Heart right ventricle (tissue), 16 donors: Measurements from ENCODE around the gene ZFYVE28. TPM values are rescaled to one million over a fixed set of nuclear protein-coding genes. Genes with fewer than 3 reads are reported as not detected.
A peak's percentile ranks its signal among the peaks of the same experiment; 100 is the strongest.

Experiments used
- ATAC-seq, 8 donors: fragments of 200-7000 bp; cut with Tn5 transposase; one replicate each; pipeline ENCODE4 v1.9.1; 2020; ENCODE audit warnings: mild to moderate bottlenecking in 8 of 8, moderate library complexity in 8 of 8, moderate number of reproducible peaks in 1 of 8
- DNase-seq, 2 donors: peaks; one replicate each; pipeline ENCODE4 v3.0.0-alpha.2; 2020
- H3K27ac ChIP-seq, 10 donors: fragments of 200-600 bp; sonication (generic) in 2 of 10; one replicate each; pipeline versions ENCODE4 v1.5.0 to v1.8.0; 2020 to 2022; ENCODE audit warnings: mild to moderate bottlenecking in 3 of 10
- H3K27me3 ChIP-seq, 7 donors: fragments of 200-600 bp; one replicate each; pipeline ENCODE4 v1.8.0; 2021 to 2022; ENCODE audit warnings: mild to moderate bottlenecking in 2 of 7
- H3K36me3 ChIP-seq, 9 donors: fragments of 200-600 bp; sonication (generic) in 1 of 9; one replicate each; pipeline versions ENCODE4 v1.5.0 to v1.8.0; 2020 to 2022; ENCODE audit warnings: mild to moderate bottlenecking in 2 of 9
- H3K4me1 ChIP-seq, 9 donors: fragments of 200-600 bp; sonication (generic) in 1 of 9; one replicate each; pipeline versions ENCODE4 v1.5.0 to v1.8.0; 2020 to 2022; ENCODE audit warnings: mild to moderate bottlenecking in 4 of 9
- H3K4me3 ChIP-seq, 10 donors: fragments of 200-600 bp; sonication (generic) in 2 of 10; one replicate each; pipeline versions ENCODE4 v1.5.0 to v1.8.0; 2020 to 2022; ENCODE audit warnings: mild to moderate bottlenecking in 7 of 10, moderate library complexity in 2 of 10
- H3K9me3 ChIP-seq, 11 donors: fragments of 200-600 bp in 10 of 11; sonication (generic) in 2 of 11; one replicate each; pipeline versions ENCODE4 v1.5.0 to v1.8.0; 2013 to 2022; ENCODE audit warnings: mild to moderate bottlenecking in 2 of 11, control low read depth in 1 of 11, moderate library complexity in 1 of 11
- CTCF ChIP-seq, 9 donors: fragments of 200-600 bp; sonication (generic) in 2 of 9; IDR thresholded peaks; one replicate each; pipeline versions ENCODE4 v1.5.0 to v1.8.0; 2021 to 2022; ENCODE audit warnings: antibody characterized with exemption in 9 of 9, mild to moderate bottlenecking in 5 of 9, moderate library complexity in 1 of 9
- WGBS, 2 donors: extraction: QIAGEN DNeasy Blood & Tissue Kit; methylation state at CpG; one replicate each; pipeline ENCODE4 v1.1.7; 2013; ENCODE audit warnings: inconsistent platforms in 1 of 2; 5-methylcytosine and 5-hydroxymethylcytosine counted together
- intact Hi-C, 10 donors: fragments of 100-400 bp; cut with DNase I; formaldehyde crosslinking; loops; one replicate each; pipeline versions ENCODE4 v1.11.1 to v1.14.2; 2022
- polyA plus RNA-seq, 2 donors: library from polyadenylated mRNA; stranded (reverse); fragments of 200-250 nt; gene quantifications; one replicate each; pipeline ENCODE4 v1.2.3, GENCODE V29; 2013
- total RNA-seq, 10 donors: library from RNA; stranded (reverse); fragmentation: NEBNext Ultra II Directional in 3 of 10; extraction: Animal tissue kit (Norgen Biotek cat#: 25700) in 3 of 10; gene quantifications; one replicate each; pipeline versions ENCODE4 v1.2.1 to v1.2.4, GENCODE V29; 2021 to 2023
- donor health status: Arrhythmogenic right ventricular cardiomyopathy.
- donor health status: ischemic (EF 13 %, LVEDD 7.1; RV severe dilation, severe dysfunction).
- donor health status: healthy with polysubstance abuse.
- donor health status: DM: no; HTN: yes; CAD: no.
- donor health status: DM: no; HTN: no; CAD: no.
- donor health status: ischemic (EF 25% LVEDD 6.9; RV normal size, moderate dysfunction).
- donor health status: ischemic (EF 25% LVEDD 5.7; RV mildly dilated, moderate dysfunction).
- donor health status: healthy.
- donor health status: DM: yes; HTN: yes; CAD: no.
- donor health status: Ischemic cardiomyopathy.
- donor health status: ischemic (EF 35%, LVEDD 5.7; RV mildly dilated, moderate dysfunction).
- donor health status: nonischemic (EF 11% LVEDD 7.7; RV severe dilation, severe dysfunction).
- donor health status: DM: yes; HTN: yes; CAD: no.
- donor health status: PGD.
- donor health status: ischemic (EF 29% LVEDD 5.4; RV normal size, mild dysfunction).
- donor health status: nonischemic (EF 23%, LVEDD 6.1; RV moderate dilation, normal function).

The ZFYVE28 gene
- total and polyA plus RNA-seq, 12 donors = 2.3 to 9.9 (median 3.5) TPM

GRCh38 chr4:2273657-2274319, 144.7 kb downstream of the ZFYVE28 start:
- no peak for DNase-seq
- no peak for ATAC-seq

GRCh38 chr4:2273221-2273620, 145.2 kb downstream of the ZFYVE28 start:
- H3K27me3 ChIP-seq = no peaks in the 10 kb centered on the region
- intact Hi-C loops = loop anchor here in 1 of 10 donors (10.0 kb wide), 1 partner anchor 132 kb away; no protein-coding TSS in a partner anchor
- H3K36me3 ChIP-seq = no peaks in the 10 kb centered on the region
- H3K27ac ChIP-seq = no peak overlapping the region
- H3K4me1 ChIP-seq = peaks cover 0 to 15% (median 0%) of the 10 kb centered on the region in 9 donors
- peak in 1 of 2 donors; percentile 4 for DNase-seq
- H3K9me3 ChIP-seq = no peaks in the 10 kb centered on the region
- TF ChIP-seq CTCF (IDR thresholded peaks at IDR 0.05) = no peak
- no peak overlapping the region for H3K4me3 ChIP-seq
- WGBS, 2 donors = 81 to 83% methylated on average over 15 of the region's 15 CpGs
- ATAC-seq = peak in 1 of 8 donors; percentile 6

More at GRCh38 chr4:2273657-2274319, 144.7 kb downstream of the ZFYVE28 start:
- Histone ChIP-seq H3K4me1 (peaks cover 0 to 13% (median 0%) of the 10 kb centered on the region in 9 donors), H3K27me3 (no peaks in the 10 kb centered on the region), H3K9me3 (no peaks in the 10 kb centered on the region), H3K4me3 (no peak overlapping the region), H3K27ac (no peak overlapping the region), H3K36me3 (no peaks in the 10 kb centered on the region)
- TF ChIP-seq CTCF (IDR thresholded peaks at IDR 0.05) = no peak
- 81 to 86% methylated on average over 24 of the region's 24 CpGs for WGBS, 2 donors
- intact Hi-C loops = loop anchor here in 1 of 10 donors (10.0 kb wide), 1 partner anchor 131 kb away; no protein-coding TSS in a partner anchor

- Histone ChIP-seq H3K27me3 (no peaks in the 10 kb centered on the region), H3K27ac (no peak overlapping the region), H3K9me3 (no peaks in the 10 kb centered on the region), H3K36me3 (no peaks in the 10 kb centered on the region), H3K4me1 (peaks cover 0 to 15% (median 0%) of the 10 kb centered on the region in 9 donors), H3K4me3 (no peak overlapping the region)
- 84 to 87% methylated on average over 6 of the region's 6 CpGs for WGBS, 2 donors
- intact Hi-C loops = loop anchor here in 1 of 10 donors (10.0 kb wide), 1 partner anchor 132 kb away; no protein-coding TSS in a partner anchor
- ATAC-seq (no peak), DNase-seq (peak in 1 of 2 donors; percentile 7)
- TF ChIP-seq CTCF (IDR thresholded peaks at IDR 0.05) = no peak
Measured at GRCh38 chr4:2272828-2273120, 145.7 kb downstream of the ZFYVE28 start.

- no peak overlapping the region for H3K4me3 ChIP-seq
- DNase-seq (peak in 1 of 2 donors; percentile 3), ATAC-seq (no peak)
- no peaks in the 10 kb centered on the region for H3K27me3 ChIP-seq
- no peaks in the 10 kb centered on the region for H3K9me3 ChIP-seq
- no peak for TF ChIP-seq CTCF (IDR thresholded peaks at IDR 0.05)
- no peak overlapping the region for H3K27ac ChIP-seq
- H3K36me3 ChIP-seq = no peaks in the 10 kb centered on the region
- WGBS, 2 donors = 92% methylated on average over 25 of the region's 25 CpGs
- H3K4me1 ChIP-seq = peaks cover 0 to 17% (median 0%) of the 10 kb centered on the region in 9 donors
- intact Hi-C loops = loop anchor here in 1 of 10 donors (10.0 kb wide), 1 partner anchor 133 kb away; no protein-coding TSS in a partner anchor
Measured at GRCh38 chr4:2272026-2272827, 146.2 kb downstream of the ZFYVE28 start.
